ENCODE measurements around the gene SNCA.

The SNCA gene

GRCh38 chr4:89703829-89704590 lies 133.0 kb downstream of the SNCA start:
- DNase-seq: no peak

- no peak for DNase-seq
These were observed 136.1 kb downstream of the SNCA start for GRCh38 chr4:89700766-89701423.

GRCh38 chr4:89685690-89686089 lies 151.3 kb downstream of the SNCA start:
- no peak for DNase-seq

GRCh38 chr4:89685277-89685676 lies 151.7 kb downstream of the SNCA start:
- DNase-seq: no peak

GRCh38 chr4:89684536-89684935 lies 152.4 kb downstream of the SNCA start:
- no peak for DNase-seq

GRCh38 chr4:89682808-89683207 lies 154.2 kb downstream of the SNCA start:
- no peak for DNase-seq

- no peak for DNase-seq
These were observed 155.3 kb downstream of the SNCA start for GRCh38 chr4:89681671-89682070.

- DNase-seq: no peak
These were observed 155.7 kb downstream of the SNCA start for GRCh38 chr4:89681219-89681618.

GRCh38 chr4:89674876-89675459 lies 162.0 kb downstream of the SNCA start:
- DNase-seq: no peak
